MCF 10A (cell line): ENCODE data around the gene ZFAND5. TPM values are rescaled to one million over a fixed set of nuclear protein-coding genes. Genes with fewer than 3 reads are reported as not detected.

Experiments used
- BruUV-seq: library from RNA; stranded (reverse); fragments of 400-500 nt; replicated peaks from 2 replicates; lab custom pipeline; 2021; lab: Mats Ljungman, UMichigan
- CTCF ChIA-PET: fragments of 300-600 bp; sonication (Branson Sonifier 250); formaldehyde crosslinking; extraction: SDS; loops from one replicate; lab custom pipeline; 2021; ENCODE audit warnings: antibody characterized with exemption, inconsistent platforms; lab: Yijun Ruan, JAX
- POLR2A ChIA-PET: fragments of 300-600, 350-650 bp; sonication (Branson Sonifier 250); formaldehyde crosslinking; extraction: SDS; loops from one replicate; lab custom pipeline; 2020; ENCODE audit warnings: antibody characterized with exemption, inconsistent platforms; lab: Yijun Ruan, JAX
- DNase-seq: peaks from one replicate; pipeline ENCODE4 v3.0.0-alpha.2; 2018; ENCODE audit not compliant: unreplicated experiment
- H3K27ac Mint-ChIP-seq: one replicate; pipeline ENCODE4 v1.8.0; 2022; ENCODE audit warnings: mild to moderate bottlenecking, low read depth, mixed read lengths; ENCODE audit not compliant: unreplicated experiment
- H3K27me3 Mint-ChIP-seq: one replicate; pipeline ENCODE4 v1.8.0; 2022; ENCODE audit warnings: mixed read lengths; ENCODE audit not compliant: insufficient read depth, unreplicated experiment
- H3K36me3 Mint-ChIP-seq: one replicate; pipeline ENCODE4 v1.8.0; 2022; ENCODE audit warnings: mild to moderate bottlenecking, moderate library complexity, mixed read lengths; ENCODE audit not compliant: insufficient read depth, unreplicated experiment
- H3K4me1 Mint-ChIP-seq: one replicate; pipeline ENCODE4 v1.8.0; 2022; ENCODE audit warnings: mixed read lengths; ENCODE audit not compliant: insufficient read depth, unreplicated experiment
- H3K4me3 Mint-ChIP-seq: one replicate; pipeline ENCODE4 v1.8.0; 2022; ENCODE audit warnings: mild to moderate bottlenecking, moderate library complexity, mixed read lengths; ENCODE audit not compliant: unreplicated experiment
- H3K9me3 Mint-ChIP-seq: one replicate; pipeline ENCODE4 v1.8.0; 2022; ENCODE audit warnings: mixed read lengths; ENCODE audit not compliant: unreplicated experiment
- intact Hi-C: fragments of 100-400 bp; cut with micrococcal nuclease; formaldehyde crosslinking; loops from 2 replicates; pipeline ENCODE4 v1.14.1; 2022
- total RNA-seq: library from RNA; stranded (reverse); gene quantifications from 2 replicates; pipeline ENCODE4 v1.2.3, GENCODE V29; 2022
- TF ChIP-seq, protein P1 (sequence below): fragments of 200-600 bp; IDR thresholded peaks from one replicate; pipeline ENCODE4 v1.8.0; 2022; ENCODE audit warnings: antibody characterized with exemption, mild to moderate bottlenecking; ENCODE audit not compliant: unreplicated experiment

Gene ZFAND5
- total RNA-seq, 1 experiment from 2014 or later, result 91.7 TPM

GRCh38 chr9:72361217-72361616 lies 3.8 kb downstream of the ZFAND5 start:
- peaks cover 84% of the 10 kb centered on the region for H3K36me3 Mint-ChIP-seq
- TF ChIP-seq, protein P1, sequence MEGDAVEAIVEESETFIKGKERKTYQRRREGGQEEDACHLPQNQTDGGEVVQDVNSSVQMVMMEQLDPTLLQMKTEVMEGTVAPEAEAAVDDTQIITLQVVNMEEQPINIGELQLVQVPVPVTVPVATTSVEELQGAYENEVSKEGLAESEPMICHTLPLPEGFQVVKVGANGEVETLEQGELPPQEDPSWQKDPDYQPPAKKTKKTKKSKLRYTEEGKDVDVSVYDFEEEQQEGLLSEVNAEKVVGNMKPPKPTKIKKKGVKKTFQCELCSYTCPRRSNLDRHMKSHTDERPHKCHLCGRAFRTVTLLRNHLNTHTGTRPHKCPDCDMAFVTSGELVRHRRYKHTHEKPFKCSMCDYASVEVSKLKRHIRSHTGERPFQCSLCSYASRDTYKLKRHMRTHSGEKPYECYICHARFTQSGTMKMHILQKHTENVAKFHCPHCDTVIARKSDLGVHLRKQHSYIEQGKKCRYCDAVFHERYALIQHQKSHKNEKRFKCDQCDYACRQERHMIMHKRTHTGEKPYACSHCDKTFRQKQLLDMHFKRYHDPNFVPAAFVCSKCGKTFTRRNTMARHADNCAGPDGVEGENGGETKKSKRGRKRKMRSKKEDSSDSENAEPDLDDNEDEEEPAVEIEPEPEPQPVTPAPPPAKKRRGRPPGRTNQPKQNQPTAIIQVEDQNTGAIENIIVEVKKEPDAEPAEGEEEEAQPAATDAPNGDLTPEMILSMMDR, result no peak
- ChIA-PET CTCF (interaction anchor here (1.1 to 3.2 kb wide), 5 partner anchors 80 to 393 kb away, joined by 3 to 13 read pairs (median 5); no protein-coding TSS in a partner anchor), POLR2A (interaction anchor here (0.6 to 6.2 kb wide), 15 partner anchors 30 to 239 kb away, joined by 3 to 176 read pairs (median 10); no protein-coding TSS in a partner anchor)
- H3K27me3 Mint-ChIP-seq, result no peaks in the 10 kb centered on the region
- H3K27ac Mint-ChIP-seq, result no peak overlapping the region
- peaks cover 26% of the 10 kb centered on the region for H3K4me1 Mint-ChIP-seq
- H3K9me3 Mint-ChIP-seq, result no peaks in the 10 kb centered on the region
- peak overlapping the region; percentile 78 for H3K4me3 Mint-ChIP-seq
- intact Hi-C loops, result no loop called here
- DNase-seq, result no peak
- BruUV-seq, result no TSS peak

- Mint-ChIP-seq H3K4me1 (peaks cover 21% of the 10 kb centered on the region), H3K4me3 (no peak overlapping the region), H3K36me3 (peaks cover 93% of the 10 kb centered on the region), H3K27ac (no peak overlapping the region), H3K9me3 (no peaks in the 10 kb centered on the region), H3K27me3 (no peaks in the 10 kb centered on the region)
- ChIA-PET POLR2A (interaction anchor here (0.6 to 2.3 kb wide), 6 partner anchors 37 to 402 kb away, joined by 3 to 10 read pairs (median 5); no protein-coding TSS in a partner anchor), CTCF (interaction anchor here (0.6 to 3.2 kb wide), 8 partner anchors 68 to 462 kb away, joined by 3 to 13 read pairs (median 4); no protein-coding TSS in a partner anchor)
- DNase-seq, result no peak
- intact Hi-C loops, result no loop called here
- TF ChIP-seq, protein P1, result no peak
- BruUV-seq, result no TSS peak
Observed at GRCh38 chr9:72360324-72360723, 4.7 kb downstream of the ZFAND5 start.

GRCh38 chr9:72356041-72356582 lies 8.9 kb downstream of the ZFAND5 start:
- Mint-ChIP-seq H3K9me3 (no peaks in the 10 kb centered on the region), H3K4me1 (peaks cover 14% of the 10 kb centered on the region), H3K4me3 (no peak overlapping the region), H3K27me3 (no peaks in the 10 kb centered on the region), H3K36me3 (peaks cover 97% of the 10 kb centered on the region), H3K27ac (no peak overlapping the region)
- DNase-seq, result no peak
- TF ChIP-seq, protein P1, result no peak
- CTCF ChIA-PET, result interaction anchor here (0.6 to 1.9 kb wide), 7 partner anchors 15 to 569 kb away, joined by 3 to 19 read pairs (median 4); no protein-coding TSS in a partner anchor
- no TSS peak for BruUV-seq
- intact Hi-C loops, result no loop called here
- POLR2A ChIA-PET, result interaction anchor here (0.6 to 1.6 kb wide), 2 partner anchors 9 to 1120 kb away, joined by 3 to 8 read pairs; partner anchors contain the start of gene ZFAND5

DNA sequence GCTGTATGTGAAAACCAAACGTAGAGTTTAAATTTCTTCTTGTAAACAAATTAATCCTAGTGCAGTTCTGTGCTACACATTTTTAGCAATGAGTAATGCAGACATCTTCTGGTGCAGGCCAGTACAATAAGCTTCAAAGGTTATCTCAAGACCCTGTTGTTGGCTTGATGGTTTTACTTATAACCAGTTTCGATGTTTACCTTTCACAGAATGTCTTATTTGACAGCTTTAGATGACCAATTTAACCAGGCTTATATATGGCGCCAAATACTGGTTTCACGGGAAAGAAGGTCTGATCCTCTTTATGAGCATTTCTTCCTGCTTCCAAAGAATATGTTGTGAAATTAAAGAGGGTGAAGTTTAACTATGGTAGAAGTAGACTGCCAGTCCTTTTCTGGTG lies 9.9 kb downstream of the ZFAND5 start:
- TF ChIP-seq, protein P1, result no peak
- CTCF ChIA-PET, result interaction anchor here (1.1 kb wide), 1 partner anchor 237 kb away, joined by 5 read pairs; no protein-coding TSS in a partner anchor
- no peaks in the 10 kb centered on the region for H3K9me3 Mint-ChIP-seq
- POLR2A ChIA-PET, result no interaction called here
- no peak overlapping the region for H3K4me3 Mint-ChIP-seq
- no TSS peak for BruUV-seq
- H3K4me1 Mint-ChIP-seq, result peaks cover 14% of the 10 kb centered on the region
- intact Hi-C loops, result no loop called here
- H3K27me3 Mint-ChIP-seq, result no peaks in the 10 kb centered on the region
- H3K27ac Mint-ChIP-seq, result no peak overlapping the region
- peaks cover 93% of the 10 kb centered on the region for H3K36me3 Mint-ChIP-seq
- DNase-seq, result no peak
